GM19452 (cell line): ENCODE measurements around the gene FLRT1.

Source experiments
- ATAC-seq: cut with Tn5 transposase; IDR thresholded peaks from one replicate; pipeline ENCODE4 v1.9.1; 2021; ENCODE audit not compliant: unreplicated experiment

FLRT1 gene

DNA sequence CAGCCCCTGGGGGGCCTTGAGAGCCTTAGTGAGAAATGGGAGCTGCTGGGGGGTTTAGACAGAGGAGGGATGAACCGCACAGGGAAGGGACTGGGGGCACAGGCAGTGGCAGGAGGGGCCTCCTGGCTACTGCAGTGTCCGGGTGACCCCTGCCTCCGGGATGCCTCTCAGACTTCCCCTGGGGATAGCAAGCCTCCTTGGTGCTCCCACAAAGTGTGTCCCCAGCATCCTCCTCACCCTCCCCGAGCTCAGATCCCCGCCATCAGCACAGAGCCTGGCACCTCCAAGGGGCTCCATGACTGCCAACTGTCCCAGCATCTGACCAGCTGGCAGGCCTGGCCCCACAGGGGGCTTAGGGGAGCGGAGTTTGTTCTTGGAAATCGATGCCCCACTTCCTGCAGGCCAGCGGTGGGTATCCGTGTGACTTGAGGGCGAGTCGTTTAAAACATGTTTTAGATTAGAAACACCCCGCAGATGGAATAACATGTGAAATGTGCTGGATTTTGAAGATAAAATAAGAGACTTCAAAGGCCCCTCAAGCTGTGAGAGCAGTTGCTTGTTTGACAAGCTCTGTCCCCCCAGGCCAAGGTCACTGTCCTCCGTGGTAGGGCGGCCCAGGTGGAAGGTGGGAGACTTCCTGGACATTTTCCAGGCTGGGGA, 13.5 kb upstream of the FLRT1 start:
- no peak for ATAC-seq

DNA sequence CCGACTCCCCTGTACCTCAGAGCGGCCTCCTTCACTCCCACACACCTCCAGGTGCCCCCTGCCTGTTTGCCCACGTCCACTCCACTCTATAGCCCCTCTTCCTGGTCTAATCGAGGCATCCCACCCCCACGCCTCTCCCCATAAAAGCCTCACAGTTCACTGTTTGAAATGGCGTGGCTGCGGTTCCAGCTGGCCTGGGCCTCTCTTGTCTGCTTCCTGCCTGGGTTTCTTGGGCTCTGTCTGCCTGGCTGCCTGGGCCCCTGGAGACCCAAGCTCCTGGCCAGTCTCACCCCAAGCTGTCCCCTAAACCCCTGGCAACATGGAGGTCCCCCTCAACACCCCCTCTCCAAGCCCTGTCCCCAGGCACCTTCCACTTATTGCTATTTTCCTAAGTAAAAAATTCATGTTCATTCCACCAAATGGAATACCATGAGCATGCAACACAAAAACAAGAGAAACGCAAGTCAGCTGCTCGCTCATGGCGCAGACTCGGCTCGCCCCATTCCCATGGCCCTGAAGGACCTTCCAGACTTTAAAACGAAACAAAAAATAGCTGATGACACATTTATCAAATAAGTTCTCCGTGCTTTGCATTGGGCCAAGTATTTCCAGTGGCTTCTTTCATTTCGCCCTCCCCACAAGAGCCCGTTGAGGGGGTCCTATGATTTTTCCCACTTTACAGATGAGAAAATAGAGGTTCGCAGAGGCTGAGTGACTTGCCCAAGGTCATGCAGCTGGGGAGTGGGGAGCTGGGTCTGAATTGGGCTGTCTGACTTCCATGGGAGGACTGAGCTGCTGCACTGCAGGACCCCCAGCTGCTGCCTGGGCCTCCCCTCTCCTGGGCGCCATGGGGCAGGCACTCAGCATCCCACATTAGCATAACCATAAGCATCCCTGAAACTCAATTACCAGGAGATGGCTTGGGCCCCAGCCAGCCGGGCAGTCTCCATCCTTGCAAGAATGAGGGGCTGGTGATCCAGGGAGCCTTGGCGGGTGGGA, 11.7 kb upstream of the FLRT1 start:
- ATAC-seq = no peak

DNA sequence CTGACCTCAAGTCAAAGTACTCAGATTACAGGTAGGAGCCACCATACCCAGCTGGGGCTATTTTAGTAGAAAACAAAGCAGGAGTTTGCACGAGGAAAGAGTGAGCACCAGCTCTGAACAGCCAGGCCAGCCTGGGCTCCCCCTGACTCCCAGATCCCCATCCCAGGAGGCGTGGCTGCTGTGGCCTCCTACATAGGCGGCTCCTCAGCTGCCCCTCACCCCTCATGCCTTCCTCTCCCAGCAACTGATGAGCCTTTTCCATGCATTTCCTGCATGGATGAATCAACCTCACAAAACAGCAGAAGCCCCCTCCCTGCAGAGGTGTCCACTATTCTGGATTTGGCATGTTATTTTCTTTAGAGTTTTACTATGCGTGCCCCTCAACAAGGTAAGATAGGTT, 10.5 kb upstream of the FLRT1 start:
- no peak for ATAC-seq

DNA sequence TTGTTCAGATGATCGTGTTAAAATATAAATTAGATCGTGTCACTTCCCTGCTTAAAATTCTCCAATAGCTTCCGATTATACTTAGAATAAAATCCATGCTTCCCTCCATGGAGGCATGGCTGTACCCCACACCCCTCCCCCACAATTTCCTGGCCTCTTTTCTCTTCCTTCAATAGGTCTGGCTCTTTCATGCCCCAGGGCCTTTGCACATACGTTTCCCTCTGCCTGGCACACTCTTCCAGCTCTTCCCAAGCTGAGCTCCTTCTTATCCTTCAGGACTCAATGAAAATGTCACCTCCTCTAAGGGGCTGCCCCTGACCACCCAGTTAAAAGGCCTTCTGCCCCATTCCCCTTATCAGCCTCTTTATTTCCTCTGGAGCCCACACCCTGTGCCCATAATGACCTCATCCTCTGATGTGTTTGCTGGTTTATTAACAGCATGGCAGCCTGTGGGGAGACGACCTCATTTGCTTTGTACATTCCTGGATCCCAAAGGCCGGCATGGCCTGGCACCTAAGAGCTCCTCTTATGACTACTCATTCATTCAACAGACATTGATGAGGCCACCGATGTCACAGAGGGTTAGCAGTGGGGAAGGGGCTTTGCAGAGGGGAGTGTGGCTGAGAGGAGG, 9.0 kb upstream of the FLRT1 start:
- ATAC-seq = no peak

DNA sequence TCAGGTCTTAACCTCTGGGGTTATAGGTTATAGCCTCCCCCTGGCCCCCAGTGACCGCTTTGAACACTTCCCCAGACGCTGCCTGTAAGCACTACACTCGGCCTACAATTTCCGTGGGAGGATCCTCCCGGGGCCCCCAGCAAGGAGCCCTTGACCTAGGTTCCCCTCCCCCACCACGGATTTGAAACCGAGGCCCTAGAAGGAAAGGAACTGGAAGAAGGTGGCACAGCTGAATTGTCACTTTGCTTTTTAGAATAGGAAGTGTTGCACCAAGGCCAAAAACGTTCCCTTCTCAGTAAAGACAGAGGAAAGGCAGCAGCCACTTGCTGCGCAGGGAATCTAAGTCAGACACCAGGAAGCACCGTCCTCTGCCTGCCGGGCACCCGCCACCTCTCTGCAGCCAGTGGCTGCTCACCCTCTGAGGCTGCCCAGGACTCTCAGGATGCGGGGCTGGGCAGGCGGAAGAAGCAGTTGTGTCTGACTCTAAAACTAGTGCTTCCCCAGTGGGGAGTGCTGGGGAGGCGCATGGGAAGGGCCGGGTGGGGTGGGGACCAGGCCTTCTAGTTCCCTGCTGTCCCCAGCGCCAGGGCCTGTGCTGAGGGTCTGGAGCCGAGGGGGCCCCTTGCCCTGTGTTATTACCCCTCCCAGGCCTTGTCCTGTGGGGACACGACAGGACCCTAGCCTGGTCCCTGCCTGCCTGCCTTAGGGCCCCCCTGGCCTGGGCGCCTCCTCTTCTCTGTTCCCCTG, 7.9 kb upstream of the FLRT1 start:
- ATAC-seq = no peak

DNA sequence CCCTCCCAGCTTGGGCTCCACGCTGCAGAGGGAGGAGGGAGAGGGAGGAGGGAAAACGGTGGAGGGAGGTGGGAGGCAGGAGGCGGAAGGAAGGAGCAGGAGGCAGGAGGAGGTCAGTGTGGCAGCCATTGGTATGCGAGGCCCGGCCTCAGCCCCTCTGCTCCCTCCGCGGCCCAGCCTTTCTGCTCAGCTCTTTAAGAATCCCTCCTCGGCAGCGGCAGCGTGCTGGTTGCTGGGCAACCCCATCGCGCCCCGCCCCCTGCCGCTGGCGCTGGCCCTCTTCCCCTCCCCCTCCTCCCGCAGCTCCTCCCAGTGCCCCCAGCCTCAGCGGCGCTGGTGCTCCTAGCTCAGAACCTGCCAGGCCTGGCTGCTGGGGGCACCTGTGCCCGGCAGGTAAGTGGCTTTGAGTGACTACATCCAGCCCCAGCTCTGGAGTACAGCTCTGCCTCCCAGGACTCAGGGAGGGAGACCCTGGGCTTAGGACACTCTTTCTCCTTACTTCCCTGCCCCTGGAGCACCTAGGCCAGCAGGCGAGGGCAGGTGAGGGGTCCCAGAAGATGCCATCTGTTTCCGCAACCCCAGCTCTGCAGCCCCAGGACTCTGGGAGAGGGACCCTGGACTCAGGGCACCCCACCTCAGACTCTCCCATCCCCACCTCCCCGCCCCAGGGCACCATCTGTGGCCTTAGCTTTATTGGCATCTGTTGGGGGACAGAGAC, 7.2 kb upstream of the FLRT1 start:
- ATAC-seq = no peak

DNA sequence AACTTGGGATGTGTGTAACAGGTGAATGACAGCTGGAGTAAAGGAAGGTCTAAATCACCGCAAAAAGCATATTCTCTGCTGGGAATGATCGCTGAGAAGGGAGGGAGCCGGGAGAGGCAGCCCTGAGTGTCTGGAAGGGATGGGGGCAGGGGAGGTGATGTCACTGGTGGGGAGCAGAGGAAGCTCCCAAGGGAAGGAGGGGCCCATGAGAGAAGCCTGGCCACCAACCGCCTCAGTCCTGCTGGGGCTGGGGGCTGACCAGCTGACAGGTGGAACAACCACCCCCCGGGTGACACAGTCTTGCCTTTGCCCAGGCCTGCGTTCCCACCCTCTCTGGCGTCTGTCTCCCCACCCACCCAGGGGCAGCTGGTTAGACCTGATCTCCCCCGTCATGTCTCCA, 6.0 kb upstream of the FLRT1 start:
- ATAC-seq = no peak

DNA sequence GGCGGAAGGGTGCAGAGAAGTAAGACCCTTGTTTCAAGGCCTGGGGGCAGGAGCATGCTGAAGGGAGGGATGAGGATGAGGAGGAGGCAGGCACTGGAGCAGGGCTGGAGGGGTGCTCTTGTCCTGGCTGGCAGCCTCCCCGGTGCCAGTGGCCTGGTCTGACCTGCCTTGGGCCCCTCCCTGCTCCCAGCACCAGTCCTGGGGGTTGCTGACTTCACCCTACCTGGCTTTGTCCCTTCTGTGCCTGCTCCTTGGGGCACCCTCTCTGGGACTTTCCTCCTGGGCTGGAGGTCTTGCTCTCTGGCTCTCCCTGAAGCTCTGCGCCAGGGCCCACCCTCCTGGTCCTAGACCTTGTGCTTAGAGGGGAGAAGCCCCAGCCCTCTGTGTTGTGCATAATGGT, 4.7 kb upstream of the FLRT1 start:
- no peak for ATAC-seq

DNA sequence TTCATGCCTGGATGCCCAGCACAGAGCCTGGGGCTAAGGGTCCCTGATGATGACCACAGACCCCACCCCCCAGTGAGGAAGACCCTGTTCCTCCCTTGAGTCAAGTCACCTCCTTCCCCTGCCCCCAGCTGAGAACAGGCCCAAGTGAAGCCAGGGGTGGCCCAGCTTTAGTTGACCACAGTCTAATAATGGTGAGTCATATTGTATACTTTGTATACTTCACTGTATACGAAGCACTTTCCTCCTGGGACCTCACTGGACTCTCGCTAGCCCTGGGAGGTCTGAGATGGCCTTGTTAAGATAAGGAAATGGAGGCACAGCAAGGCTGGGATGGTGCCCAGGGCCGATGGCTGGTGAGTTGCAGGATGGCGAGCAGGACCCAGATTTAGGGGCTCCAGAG, 3.7 kb upstream of the FLRT1 start:
- ATAC-seq = no peak

DNA sequence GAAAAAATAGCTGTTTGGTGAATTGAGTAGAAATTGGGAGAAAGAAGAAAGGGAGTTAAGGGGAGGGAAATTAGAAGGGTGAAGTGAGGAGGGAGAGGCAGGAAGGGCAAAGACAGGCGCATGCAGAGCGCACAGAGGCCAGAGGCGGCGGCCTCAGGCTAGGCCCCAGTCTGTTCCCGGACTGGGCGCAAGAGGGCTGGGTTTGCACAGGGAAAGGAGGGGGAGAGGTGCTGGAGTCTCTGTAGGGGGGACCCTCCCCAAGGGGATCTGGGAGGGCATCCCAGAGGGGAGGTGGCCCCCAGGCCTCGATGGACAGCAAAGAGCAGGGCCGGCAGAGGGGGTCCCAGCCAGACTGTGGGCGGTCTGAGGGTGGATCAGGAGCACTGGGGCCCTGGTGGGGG, 1.3 kb upstream of the FLRT1 start:
- no peak for ATAC-seq

DNA sequence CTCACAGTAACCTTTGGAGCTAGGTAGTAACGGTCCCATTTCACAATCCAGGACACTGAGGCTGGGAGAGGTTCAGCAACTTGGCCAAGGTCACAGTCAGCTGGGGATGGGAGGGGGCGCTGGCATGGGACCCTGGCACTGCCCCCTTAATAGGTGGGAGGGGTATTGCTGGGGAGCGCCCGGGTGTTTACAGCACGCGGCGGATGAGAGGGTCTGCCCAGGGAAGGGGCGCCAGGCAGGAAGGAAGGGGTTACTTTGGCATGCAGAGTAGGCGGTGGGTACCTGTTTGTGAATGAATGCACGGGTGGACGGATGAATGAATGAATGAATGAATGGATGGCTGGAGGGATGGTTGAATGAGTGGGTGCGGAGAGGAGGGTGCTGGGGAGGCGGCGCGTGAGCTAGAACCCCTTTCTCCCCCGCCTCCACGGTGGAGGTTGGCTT, 628 bp upstream of the FLRT1 start:
- ATAC-seq = no peak

DNA sequence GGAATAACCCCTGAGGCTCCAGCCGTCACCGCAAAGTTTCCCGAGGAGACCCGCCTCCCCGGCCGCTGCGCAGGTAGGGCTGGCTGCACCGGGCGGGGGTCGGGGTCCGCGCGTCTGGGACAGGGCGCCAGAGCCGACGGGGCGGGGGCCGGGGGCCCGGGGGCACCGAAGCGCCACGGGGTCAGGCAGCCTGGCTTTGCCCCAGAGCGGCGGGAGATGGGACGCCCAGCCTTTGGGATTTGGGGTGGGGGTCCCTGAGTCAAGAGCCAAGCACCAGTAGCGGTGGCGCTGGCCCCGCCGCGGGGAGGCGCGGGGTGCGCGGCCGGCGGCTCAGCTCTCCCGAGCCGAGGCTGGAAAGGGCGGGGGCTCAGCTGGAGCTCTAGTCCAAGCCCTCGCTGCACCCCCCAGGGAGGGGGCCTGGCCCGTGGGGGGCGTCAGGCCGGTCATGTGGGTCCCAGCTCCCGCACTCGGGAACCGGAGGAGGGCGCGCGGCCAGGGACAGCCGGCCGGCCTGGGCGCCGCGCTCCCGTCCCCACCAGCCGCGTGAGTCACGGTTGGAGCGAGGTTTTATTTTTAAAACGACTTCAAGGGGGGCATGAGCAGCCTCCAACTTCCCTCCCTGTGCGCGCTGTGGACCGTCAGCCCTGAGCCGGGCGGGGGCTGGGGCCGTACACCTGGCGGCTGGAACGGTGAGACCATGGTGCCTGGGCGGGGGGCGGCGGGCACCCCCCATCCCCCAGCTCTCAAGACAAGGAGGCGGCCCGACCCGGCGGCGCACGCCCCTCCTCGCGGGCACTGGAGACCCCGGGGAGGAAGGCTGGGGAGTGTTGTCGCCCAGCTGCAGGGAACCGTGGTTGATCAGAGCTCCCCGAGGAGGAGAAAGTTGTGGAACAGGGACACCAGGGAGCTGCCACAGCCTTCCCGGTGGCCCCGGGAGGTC, 626 bp downstream of the FLRT1 start:
- no peak for ATAC-seq

DNA sequence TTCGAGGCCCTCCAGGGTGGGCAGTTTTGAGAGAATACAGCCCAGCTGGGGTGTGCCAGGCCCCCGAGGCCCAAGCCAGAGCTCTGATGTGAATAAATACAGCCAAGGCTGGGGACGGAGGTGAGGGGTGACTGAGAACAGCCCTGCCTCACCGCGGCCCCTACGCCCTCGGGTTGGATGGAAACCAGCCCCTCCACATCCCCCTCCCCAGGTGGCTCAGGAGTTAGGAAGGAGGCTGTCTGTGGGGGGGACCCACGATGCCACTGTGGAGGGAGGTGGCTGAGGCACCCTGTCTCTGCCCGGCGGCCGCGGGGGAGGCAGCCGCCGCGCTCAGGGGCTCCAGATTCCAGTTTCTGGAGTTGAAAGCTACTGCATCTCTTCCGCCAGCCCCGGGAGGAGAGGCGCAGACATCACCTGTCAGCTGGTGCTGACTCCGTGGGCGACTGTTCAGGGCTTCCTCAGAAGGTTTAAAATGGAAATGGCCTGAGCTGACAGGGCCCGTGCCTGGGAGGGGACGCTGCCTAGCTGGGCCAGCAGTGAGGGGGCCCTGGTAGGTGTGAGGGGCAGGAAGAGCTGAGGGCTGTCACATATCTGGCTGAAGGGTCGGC, 1.4 kb downstream of the FLRT1 start:
- no peak for ATAC-seq

DNA sequence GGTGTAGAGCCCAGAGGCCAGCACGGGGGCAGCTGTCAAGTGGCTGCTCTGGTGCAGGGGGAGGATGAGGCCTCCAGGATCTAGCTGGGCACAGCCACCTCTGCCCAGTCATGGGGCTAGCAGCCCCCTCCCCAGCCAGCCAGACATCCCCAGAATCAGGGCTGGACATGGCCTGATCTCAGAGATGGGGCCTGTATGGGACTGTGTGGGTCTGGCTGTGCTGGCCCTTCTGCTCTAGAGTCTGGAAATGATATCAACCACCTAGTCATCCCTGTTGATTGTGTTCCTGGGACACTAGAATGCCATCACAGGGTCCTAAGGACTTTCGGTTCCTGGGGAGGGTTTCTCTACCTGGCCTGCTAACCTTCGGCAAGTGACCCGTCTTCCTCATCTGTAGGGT, 2.8 kb downstream of the FLRT1 start:
- no peak for ATAC-seq

DNA sequence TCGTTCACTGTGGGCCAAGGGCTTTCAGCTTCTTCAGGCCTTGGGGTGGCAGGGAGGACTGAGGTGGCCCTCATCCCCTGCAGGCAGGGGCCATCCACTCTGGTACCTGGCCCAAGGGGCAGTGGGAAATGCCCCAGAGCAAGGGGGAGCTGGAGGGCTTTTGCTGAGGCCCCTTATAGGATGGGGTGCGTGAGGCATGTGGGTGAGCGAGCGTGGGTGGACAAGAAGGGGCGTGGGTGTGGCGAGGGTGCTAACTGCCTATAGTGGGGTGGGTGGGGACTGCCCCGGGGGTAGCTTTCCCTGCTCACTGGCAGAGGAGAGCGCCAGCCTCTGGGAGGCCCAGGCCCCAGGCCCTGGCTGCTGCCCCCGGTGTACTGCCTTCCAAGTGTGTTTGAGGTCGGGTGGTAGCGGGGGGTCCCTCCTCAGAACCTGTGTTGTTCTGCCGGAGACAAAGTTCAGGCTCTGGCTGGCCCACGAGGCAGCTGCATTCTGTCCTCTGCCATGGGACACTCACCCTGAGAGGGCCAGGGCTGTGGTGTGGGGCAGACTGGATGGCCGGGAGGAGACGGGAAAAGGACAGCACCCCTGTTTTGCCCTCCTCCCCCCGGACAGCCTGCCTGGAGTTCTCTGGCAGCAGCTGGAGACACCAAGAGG, 3.4 kb downstream of the FLRT1 start:
- no peak for ATAC-seq

DNA sequence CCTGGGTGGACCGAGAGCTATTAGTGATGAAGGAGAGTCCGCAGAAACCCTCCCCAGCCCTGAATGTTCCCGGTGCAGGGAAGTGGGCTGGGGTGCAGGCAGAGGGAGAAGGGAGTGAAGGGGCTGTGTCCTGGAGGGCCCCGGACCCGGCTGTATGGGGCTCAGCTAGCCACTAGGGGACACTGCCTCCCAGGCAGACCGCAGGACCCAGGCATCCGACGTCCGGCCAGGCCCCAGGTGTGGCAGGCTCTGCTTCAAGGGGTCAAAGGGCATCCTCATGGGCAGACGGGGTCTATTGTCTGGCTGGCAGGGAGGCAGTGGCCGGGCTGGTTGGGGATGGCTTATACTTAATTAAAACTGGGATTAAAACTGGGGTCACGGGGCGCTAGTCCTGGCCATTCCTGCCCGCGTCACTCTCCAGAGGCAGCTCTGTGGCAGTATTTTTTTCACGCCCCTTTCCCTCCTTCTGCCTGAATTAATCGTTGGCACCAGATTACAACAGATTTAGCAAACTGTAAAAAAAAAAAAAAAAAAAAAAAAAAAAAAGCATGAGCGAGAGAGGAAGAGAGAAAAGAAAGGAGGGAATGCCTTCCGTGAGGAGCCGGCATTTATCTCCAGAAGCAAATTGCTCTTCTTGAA, 5.1 kb downstream of the FLRT1 start:
- no peak for ATAC-seq

DNA sequence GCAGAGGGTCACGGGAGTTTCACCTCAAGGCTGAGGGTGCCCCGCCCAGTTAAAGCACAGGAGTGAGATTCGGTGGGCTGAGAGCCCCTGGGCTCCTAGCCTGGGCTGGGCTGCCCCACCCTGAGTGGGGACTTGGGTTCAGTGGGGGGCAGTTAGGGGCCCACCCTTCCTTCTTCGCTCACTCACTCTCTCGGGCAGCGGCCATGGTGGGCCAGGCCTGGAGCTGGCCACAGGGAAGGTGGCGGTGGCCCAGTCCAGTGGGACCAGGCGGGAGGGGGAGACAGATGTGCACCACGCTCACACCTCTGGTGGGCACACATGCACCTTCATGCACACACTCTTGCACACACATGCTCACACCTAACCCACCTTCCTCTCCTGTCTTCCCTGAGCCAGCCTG, 6.1 kb downstream of the FLRT1 start:
- ATAC-seq = no peak

DNA sequence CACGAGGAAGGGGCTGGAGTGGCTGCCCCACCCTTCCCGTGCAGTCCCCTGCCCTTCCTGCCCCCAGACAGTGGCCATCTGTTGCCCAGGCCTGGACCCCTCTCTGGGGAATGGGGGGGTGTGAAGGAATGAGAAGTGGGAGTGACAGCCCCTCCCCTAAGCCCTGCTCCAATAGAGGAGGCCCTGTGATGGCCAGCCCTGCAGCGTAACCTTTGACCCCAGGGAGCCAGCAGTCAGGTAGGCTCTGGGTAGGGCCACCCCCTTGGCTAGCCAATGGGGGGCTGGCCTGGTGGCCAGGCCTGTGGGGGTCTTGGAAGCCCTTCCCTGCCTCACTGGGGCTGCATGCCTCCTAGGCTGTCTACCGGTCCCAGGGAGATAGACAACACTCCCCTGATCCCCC, 6.6 kb downstream of the FLRT1 start:
- ATAC-seq = no peak
